LNCAP (cell line): Measurements from ENCODE around the gene RPL35.

Source experiments
- CTCF ChIP-seq: fragments of 450-650 bp; IDR thresholded peaks from 2 replicates; pipeline ENCODE4 v1.5.1; 2017; ENCODE audit warnings: mild to moderate bottlenecking

RPL35 gene

GRCh38 chr9:124860582-124861341 lies 995 bp downstream of the RPL35 start:
- TF ChIP-seq CTCF = no peak

- TF ChIP-seq CTCF = no peak
Measured at GRCh38 chr9:124859803-124860581, 1.8 kb downstream of the RPL35 start.

- no peak for TF ChIP-seq CTCF
Measured at GRCh38 chr9:124858330-124859046, 3.3 kb downstream of the RPL35 start.

GRCh38 chr9:124857533-124858162 lies 4.1 kb downstream of the RPL35 start:
- TF ChIP-seq CTCF = no peak

GRCh38 chr9:124855944-124856765 lies 5.6 kb downstream of the RPL35 start:
- peak; percentile 45 for TF ChIP-seq CTCF

GRCh38 chr9:124855566-124855943 lies 6.2 kb downstream of the RPL35 start:
- TF ChIP-seq CTCF = no peak

GRCh38 chr9:124854822-124855221 lies 6.9 kb downstream of the RPL35 start:
- no peak for TF ChIP-seq CTCF
